Heart left ventricle (tissue), 16 donors: ENCODE data around the gene BARX1. TPM values are rescaled to one million over a fixed set of nuclear protein-coding genes. Genes with fewer than 3 reads are reported as not detected.

Experiments used
- ATAC-seq, 4 donors: fragments of 200-7000 bp; cut with Tn5 transposase; one replicate each; pipeline ENCODE4 v1.9.1; 2020 to 2022; ENCODE audit warnings: moderate library complexity in 4 of 4, mild to moderate bottlenecking in 3 of 4, moderate number of reproducible peaks in 1 of 4
- DNase-seq, 5 donors: peaks; one replicate each; pipeline ENCODE4 v3.0.0-alpha.2; 2020
- H3K27ac ChIP-seq, 12 donors: fragments of 200-600 bp; sonication (generic) in 4 of 12; one replicate each; pipeline versions ENCODE4 v1.5.0 to v1.8.0; 2016 to 2022; ENCODE audit warnings: mild to moderate bottlenecking in 2 of 12
- H3K27me3 ChIP-seq, 9 donors: fragments of 200-600 bp; sonication (generic) in 2 of 9; one replicate each; pipeline versions ENCODE4 v1.5.1 to v1.8.0; 2016 to 2022; ENCODE audit warnings: mild to moderate bottlenecking in 3 of 9
- H3K36me3 ChIP-seq, 9 donors: fragments of 200-600 bp; sonication (generic) in 2 of 9; one replicate each; pipeline versions ENCODE4 v1.5.0 to v1.8.0; 2018 to 2022; ENCODE audit warnings: mild to moderate bottlenecking in 2 of 9
- H3K4me1 ChIP-seq, 12 donors: fragments of 200-600 bp; sonication (generic) in 4 of 12; one replicate each; pipeline versions ENCODE4 v1.5.0 to v1.8.0; 2016 to 2022; ENCODE audit warnings: mild to moderate bottlenecking in 3 of 12
- H3K4me3 ChIP-seq, 12 donors: fragments of 200-600 bp; sonication (generic) in 4 of 12; one replicate each; pipeline versions ENCODE4 v1.5.0 to v1.8.0; 2017 to 2022; ENCODE audit warnings: mild to moderate bottlenecking in 9 of 12, moderate library complexity in 4 of 12
- H3K9me3 ChIP-seq, 12 donors: fragments of 200-600 bp; sonication (generic) in 4 of 12; one replicate each; pipeline versions ENCODE4 v1.5.0 to v1.8.0; 2016 to 2022; ENCODE audit warnings: mild to moderate bottlenecking in 1 of 12
- POLR2A ChIP-seq, 2 donors: fragments of 450-650 bp; IDR thresholded peaks; one replicate each; pipeline ENCODE4 v1.6.1; 2017; ENCODE audit warnings: antibody characterized with exemption in 2 of 2, mild to moderate bottlenecking in 2 of 2, moderate library complexity in 2 of 2
- WGBS, 4 donors: extraction: QIAGEN DNeasy Blood & Tissue Kit in 2 of 4; methylation state at CpG; one replicate each; pipeline versions ENCODE4 v1.1.5 to v1.1.7; 2013 to 2018; 5-methylcytosine and 5-hydroxymethylcytosine counted together
- intact Hi-C, 10 donors: fragments of 100-400 bp; cut with DNase I; formaldehyde crosslinking; loops; one replicate each; pipeline versions ENCODE4 v1.11.1 to v1.14.2; 2022
- polyA plus RNA-seq, 2 donors: library from polyadenylated mRNA; stranded (reverse); fragments of 200-250 nt; gene quantifications; one replicate each; pipeline ENCODE4 v1.2.3, GENCODE V29; 2013
- total RNA-seq, 9 donors: library from RNA; depleted of rRNA in 2 of 9; stranded (reverse); fragments of >200 nt in 2 of 9; fragmentation: NEBNext Ultra II Directional in 3 of 9; extraction: Animal tissue kit (Norgen Biotek cat#: 25700) in 3 of 9; gene quantifications; one replicate each; pipeline versions ENCODE4 v1.1.0 to v1.2.4, GENCODE V29; 2016 to 2023
- TF ChIP-seq, protein P1 (sequence below), 12 donors: fragments of 200-600 bp; sonication (generic) in 4 of 12; IDR thresholded peaks; one replicate each; pipeline versions ENCODE4 v1.5.0 to v1.8.0; 2018 to 2022; ENCODE audit warnings: antibody characterized with exemption in 12 of 12, mild to moderate bottlenecking in 5 of 12
- donor health status: ischemic (EF 13 %, LVEDD 7.1; RV severe dilation, severe dysfunction).
- donor health status: healthy with polysubstance abuse.
- donor health status: DM: no; HTN: yes; CAD: no.
- donor health status: DM: no; HTN: no; CAD: no.
- donor health status: ischemic (EF 25% LVEDD 6.9; RV normal size, moderate dysfunction).
- donor health status: ischemic (EF 25% LVEDD 5.7; RV mildly dilated, moderate dysfunction).
- donor health status: healthy.
- donor health status: DM: yes; HTN: yes; CAD: no.
- donor health status: ischemic (EF 35%, LVEDD 5.7; RV mildly dilated, moderate dysfunction).
- donor health status: nonischemic (EF 11% LVEDD 7.7; RV severe dilation, severe dysfunction).
- donor health status: DM: yes; HTN: yes; CAD: no.
- donor health status: PGD.
- donor health status: ischemic (EF 29% LVEDD 5.4; RV normal size, mild dysfunction).
- donor health status: nonischemic (EF 23%, LVEDD 6.1; RV moderate dilation, normal function).

The BARX1 gene
- total and polyA plus RNA-seq, 11 donors: not detected

DNA sequence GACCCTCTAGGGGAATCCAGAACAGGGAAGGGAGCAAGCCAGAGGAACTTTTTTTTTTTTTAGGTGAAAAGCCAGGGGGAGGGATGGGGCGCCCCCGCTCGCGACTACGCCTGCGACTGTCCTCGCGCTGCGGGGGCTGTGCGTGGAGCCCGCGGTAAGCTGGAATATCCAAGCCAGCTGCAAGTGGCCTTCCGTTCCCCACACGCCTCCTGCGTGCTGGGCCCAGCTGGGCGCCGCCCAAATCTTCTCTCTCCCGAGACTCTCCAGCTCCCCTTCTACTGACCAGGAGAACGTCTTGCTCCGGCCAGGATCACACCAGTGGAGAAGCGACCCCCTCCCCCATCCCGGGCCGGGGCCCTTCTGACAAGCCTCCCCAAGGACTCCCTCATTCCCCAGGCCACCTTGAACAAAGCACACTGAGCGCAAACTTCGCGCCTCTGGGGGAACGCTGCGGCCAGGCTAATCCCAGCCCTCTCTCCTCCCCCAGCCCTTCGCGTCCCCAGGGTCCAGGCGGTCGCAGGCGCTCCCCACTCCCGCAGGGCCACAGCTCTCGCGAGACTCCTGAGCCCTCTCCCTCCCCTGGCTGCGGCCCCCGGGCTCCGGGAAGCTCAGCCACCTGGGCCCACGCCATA is 6.6 kb downstream of the BARX1 start:
- ATAC-seq (no peak), DNase-seq (peak in 1 of 5 donors; percentile 48)
- H3K4me3 ChIP-seq: no peak overlapping the region
- WGBS, 4 donors: 1 to 4% (median 2%) methylated on average over 22 to 40 of the region's 40 CpGs
- peaks cover 8 to 54% (median 34%) of the 10 kb centered on the region in 12 donors for H3K4me1 ChIP-seq
- H3K27me3 ChIP-seq: peaks cover 61 to 100% (median 99%) of the 10 kb centered on the region in 9 donors
- no peak for TF ChIP-seq POLR2A (IDR thresholded peaks at IDR 0.05)
- TF ChIP-seq, protein P1, sequence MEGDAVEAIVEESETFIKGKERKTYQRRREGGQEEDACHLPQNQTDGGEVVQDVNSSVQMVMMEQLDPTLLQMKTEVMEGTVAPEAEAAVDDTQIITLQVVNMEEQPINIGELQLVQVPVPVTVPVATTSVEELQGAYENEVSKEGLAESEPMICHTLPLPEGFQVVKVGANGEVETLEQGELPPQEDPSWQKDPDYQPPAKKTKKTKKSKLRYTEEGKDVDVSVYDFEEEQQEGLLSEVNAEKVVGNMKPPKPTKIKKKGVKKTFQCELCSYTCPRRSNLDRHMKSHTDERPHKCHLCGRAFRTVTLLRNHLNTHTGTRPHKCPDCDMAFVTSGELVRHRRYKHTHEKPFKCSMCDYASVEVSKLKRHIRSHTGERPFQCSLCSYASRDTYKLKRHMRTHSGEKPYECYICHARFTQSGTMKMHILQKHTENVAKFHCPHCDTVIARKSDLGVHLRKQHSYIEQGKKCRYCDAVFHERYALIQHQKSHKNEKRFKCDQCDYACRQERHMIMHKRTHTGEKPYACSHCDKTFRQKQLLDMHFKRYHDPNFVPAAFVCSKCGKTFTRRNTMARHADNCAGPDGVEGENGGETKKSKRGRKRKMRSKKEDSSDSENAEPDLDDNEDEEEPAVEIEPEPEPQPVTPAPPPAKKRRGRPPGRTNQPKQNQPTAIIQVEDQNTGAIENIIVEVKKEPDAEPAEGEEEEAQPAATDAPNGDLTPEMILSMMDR (IDR thresholded peaks at IDR 0.05): no peak
- intact Hi-C loops: loop anchor here in 1 of 10 donors (5.0 kb wide), 1 partner anchor 126 kb away; no protein-coding TSS in a partner anchor
- H3K27ac ChIP-seq: no peak overlapping the region
- H3K36me3 ChIP-seq: no peaks in the 10 kb centered on the region
- H3K9me3 ChIP-seq: no peaks in the 10 kb centered on the region

DNA sequence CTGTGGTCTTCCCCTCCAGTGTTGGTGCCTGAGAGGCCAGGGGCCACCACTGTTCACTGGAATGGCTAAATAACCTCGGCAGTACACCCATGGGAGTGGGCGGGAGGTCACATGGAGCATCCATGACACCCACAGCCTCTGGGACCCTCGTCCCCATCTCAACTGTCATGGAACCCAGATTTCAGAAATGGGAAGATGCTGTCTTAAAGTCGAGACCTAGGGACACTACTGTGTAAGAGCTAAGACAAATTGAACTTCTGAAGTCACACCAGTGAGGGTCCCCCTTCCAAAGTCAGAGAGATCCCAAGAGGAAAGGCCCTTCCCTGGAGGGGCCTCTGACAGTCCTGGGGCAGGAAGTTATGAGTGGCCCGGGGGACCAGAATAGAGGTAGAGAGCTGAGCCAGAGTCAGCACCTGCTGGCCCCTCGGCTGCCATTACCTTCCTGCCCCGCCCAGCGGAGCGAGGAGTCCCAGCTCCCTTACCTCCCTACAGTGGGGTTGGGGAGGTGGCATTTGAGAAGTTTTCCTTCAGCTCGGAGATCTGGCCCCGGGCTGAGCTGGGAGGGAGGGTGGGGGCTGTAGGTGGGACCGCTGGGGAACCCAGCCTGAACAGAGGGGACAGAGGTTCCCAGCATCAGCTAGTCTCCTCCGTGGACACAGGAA is 7.6 kb downstream of the BARX1 start:
- ATAC-seq: no peak
- TF ChIP-seq POLR2A (IDR thresholded peaks at IDR 0.05): no peak
- TF ChIP-seq, protein P1 (IDR thresholded peaks at IDR 0.05): no peak
- Histone ChIP-seq H3K4me3 (no peak overlapping the region), H3K27ac (no peak overlapping the region), H3K9me3 (no peaks in the 10 kb centered on the region), H3K36me3 (no peaks in the 10 kb centered on the region), H3K27me3 (peaks cover 52 to 100% (median 97%) of the 10 kb centered on the region in 9 donors), H3K4me1 (peaks cover 3 to 44% (median 24%) of the 10 kb centered on the region in 12 donors)
- intact Hi-C loops: loop anchor here in 1 of 10 donors (5.0 kb wide), 1 partner anchor 125 kb away; no protein-coding TSS in a partner anchor
- peak in 1 of 5 donors; percentile 22 for DNase-seq
- 3 to 9% (median 6%) methylated on average over 12 to 13 of the region's 13 CpGs for WGBS, 4 donors

DNA sequence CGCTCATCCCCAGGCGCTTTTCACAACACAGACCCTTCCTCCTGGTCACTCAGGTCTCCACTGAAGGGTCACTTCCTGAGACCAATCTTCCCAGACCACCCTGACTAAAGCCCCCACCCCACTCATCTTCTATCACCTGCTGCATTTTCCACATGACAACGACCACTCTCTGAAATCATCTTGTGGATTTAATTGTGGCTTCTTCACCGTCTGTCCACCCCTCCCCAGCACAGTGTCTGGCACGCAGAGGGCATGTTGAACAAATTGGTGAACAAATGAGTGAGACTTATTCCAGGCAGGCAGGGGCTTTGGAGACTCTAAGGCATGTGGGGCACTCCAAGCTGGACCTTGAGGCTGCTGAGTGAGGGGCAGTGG is 8.8 kb downstream of the BARX1 start:
- H3K27ac ChIP-seq: no peak overlapping the region
- ATAC-seq (no peak), DNase-seq (peak in 1 of 5 donors; percentile 11)
- no peaks in the 10 kb centered on the region for H3K9me3 ChIP-seq
- peaks cover 42 to 100% (median 87%) of the 10 kb centered on the region in 9 donors for H3K27me3 ChIP-seq
- TF ChIP-seq, protein P1 (IDR thresholded peaks at IDR 0.05): no peak
- no peak for TF ChIP-seq POLR2A (IDR thresholded peaks at IDR 0.05)
- peak overlapping the region in 2 of 12 donors; percentile 31 to 50 for H3K4me3 ChIP-seq
- intact Hi-C loops: loop anchor here in 1 of 10 donors (5.0 kb wide), 1 partner anchor 124 kb away; no protein-coding TSS in a partner anchor
- WGBS, 4 donors: 0 to 6% (median 3%) methylated on average over 5 of the region's 5 CpGs
- H3K4me1 ChIP-seq: peaks cover 0 to 32% (median 12%) of the 10 kb centered on the region in 12 donors
- no peaks in the 10 kb centered on the region for H3K36me3 ChIP-seq
